NCI-H2107 treated with DMSO at 0.1 percent for 48 hours (cell line): ENCODE measurements around the gene ANAPC16.
"Not testable (repeated sequence)": the region's sequence is repeated elsewhere in the genome, so short reads cannot be mapped to it uniquely, and the experiment has no call there.

Experiments
- DNase-seq: peaks from one replicate; lab custom pipeline; 2025; ENCODE audit not compliant: unreplicated experiment; lab: John Stamatoyannopoulos, UW

The ANAPC16 gene

GRCh38 chr10:72261784-72262404 lies 46.1 kb downstream of the ANAPC16 start:
- no peak for DNase-seq

GRCh38 chr10:72263613-72264241 lies 47.9 kb downstream of the ANAPC16 start:
- peak; percentile 74 for DNase-seq

DNA sequence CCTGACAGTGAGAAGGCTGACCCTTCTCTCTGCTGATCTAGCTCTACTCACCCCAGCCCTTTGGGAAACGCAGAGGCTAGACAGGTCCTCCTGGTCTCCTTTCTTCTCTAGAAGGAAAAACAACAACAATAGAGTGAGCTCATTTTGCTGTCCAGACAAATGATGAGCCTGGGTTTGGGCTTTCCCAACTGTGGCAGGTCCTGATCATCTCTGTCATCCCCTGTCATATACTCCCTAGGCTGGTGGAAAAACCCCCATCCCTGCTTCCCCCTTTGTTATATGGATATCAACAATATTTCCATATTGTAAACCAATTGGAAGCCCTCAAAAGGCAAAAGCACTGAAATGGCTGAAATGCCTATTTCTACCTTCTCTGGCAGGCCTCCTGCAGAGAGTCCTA lies 48.7 kb downstream of the ANAPC16 start:
- no peak for DNase-seq

DNA sequence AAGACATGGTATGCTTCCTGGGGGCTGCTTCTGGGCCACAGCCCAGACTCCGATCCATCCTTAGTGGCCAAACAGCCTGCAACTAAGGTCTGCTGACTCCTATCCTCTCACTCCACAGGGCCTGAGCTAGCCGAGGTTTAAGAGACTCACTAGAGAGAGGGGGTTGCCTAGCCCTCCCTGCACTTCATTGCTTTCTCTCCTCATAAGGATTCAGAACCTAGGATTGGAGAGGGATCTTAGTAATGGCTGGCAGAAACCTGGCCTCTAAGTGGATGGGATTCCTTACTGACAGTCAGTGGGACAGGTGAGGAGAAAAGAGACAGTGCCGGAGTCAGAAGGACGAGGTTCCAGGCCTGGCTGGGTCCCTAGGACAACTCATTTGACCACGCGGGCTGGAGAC lies 49.7 kb downstream of the ANAPC16 start:
- DNase-seq = no peak

DNA sequence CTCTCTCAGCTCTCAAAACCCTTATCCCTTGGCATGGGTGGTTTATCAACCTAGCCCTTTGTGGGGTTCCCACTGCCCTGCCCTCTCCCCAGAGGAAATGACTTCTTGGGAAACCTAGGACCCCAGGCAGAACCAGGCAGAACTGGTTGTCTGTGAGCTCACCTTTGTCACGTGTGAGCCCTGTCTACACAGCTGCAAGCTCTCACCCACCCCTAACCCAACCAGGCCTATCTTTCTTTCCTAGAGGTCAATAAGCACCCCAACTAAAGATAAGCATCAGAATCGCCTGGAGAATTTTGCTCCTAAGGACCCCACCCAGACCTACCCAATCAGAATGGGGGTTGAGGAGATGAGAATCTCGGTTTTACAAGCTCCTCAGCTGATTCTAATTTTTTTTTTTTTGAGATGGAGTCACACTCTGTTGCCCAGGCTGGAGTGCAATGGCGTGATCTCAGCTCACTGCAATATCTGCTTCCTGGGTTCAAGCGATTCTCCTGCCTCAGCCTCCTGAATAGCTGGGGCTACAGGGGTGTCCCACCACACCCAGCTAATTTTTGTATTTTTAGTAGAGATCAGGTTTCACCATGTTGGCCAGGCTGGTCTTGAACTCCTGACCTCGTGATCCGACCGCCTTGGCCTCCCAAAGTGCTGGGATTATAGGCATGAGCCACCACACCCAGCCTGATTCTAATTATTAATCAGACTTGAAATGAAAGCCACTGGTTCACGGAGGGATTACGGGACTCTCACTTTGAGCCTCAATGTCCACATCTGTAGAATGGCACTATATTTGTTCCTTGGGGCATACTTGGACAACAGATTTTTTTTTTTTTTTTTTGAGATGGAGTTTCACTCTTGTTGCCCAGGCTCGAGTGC lies 50.4 kb downstream of the ANAPC16 start:
- no peak for DNase-seq

GRCh38 chr10:72267381-72267780 lies 51.6 kb downstream of the ANAPC16 start:
- no peak for DNase-seq

DNA sequence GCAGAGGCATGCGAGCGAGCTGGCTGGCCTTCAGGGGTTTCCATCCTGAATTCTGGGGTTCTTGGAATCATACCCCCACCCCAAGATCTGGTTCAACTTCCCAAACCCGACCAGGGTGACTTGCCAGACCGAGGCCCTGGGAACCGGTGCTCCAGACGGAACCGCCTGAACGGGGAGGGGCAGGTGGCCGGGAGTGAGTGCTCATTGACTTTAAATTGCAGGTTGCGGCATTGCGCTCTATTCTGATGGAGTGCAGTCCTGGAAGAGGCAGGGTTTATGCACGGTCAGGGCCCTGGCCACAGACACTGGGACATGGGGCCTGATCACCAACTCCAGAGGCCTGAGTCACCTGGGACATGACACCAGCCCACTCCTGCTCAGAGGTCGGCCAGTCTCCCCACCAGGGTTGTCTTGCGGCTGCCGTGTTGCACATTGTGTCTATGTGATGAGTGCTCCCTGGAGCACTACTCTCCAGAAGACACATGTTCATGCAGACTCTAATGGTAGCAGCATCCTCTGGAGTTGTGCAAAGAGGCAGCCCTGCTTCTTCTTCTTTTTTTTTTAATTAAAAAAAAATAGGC lies 52.1 kb downstream of the ANAPC16 start:
- DNase-seq = no peak

DNA sequence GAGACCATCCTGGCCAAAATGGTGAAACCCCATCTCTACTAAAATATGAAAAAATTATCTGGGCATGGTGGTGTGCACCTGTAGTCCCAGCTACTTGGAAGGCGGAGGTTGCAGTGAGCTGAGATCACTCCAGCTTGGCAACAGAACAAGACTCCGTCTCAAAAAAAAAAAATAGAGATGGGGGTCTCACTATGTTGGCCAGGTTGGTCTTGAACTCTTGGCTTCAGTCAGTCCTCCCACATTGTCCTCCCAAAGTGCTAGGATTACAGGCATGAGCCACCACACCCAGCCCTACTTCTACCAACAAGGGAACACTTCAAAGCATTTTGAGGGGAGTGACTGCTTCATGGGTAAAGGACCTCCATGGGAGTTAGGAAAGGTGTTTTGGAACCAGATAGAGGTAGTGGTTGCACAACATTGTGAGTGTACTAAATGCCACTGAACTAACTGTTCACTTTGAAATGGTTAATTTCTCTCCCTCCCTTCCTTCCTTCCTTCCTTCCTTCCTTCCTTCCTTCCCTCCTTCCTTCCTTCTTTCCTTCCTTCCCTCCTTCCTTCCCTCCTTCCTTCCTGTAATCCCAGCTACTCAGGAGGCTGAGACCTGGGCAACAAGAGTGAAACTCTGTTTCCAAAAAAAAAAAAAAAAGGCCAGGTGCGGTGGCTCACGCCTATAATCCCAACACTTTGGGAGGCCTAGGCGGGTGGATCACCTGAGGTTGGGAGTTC lies 52.8 kb downstream of the ANAPC16 start:
- DNase-seq = not testable (repeated sequence)

GRCh38 chr10:72270607-72271281 lies 54.9 kb downstream of the ANAPC16 start:
- DNase-seq = no peak

DNA sequence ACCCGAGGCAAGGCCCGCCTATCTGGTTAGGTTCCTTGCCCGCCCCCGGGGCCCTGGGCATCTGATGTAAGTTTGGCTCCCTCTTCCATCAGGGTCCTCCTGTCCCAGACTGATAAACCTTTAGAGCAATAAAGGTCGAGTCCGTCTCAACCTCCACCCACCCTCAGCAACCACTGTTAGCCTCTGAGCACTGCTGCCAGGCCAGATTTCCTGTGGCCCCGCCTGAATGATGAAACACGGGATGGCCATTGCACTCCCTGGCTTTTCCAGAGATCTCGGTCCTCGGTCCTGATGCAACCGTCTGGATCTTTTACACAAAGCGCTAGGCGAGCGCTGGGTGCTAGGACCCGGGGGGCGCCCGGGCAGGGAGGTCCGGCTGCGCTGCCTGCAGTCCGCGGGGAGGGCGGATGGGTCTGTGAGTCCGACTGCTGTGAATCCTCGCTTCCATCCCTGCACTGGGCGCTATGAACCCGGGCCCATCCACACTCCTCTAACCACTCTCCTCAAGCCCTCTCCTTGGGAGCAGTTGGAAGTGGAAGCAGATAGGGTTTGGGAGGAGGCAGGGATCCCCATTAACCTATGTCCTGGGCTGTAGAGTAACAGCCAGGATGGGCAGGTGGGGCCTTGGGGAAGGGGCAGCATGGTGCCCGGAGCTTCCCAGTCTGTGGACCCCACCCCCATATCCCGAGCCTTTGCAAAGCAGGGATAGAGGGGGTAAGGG lies 57.0 kb downstream of the ANAPC16 start:
- peak; percentile 46 for DNase-seq

DNA sequence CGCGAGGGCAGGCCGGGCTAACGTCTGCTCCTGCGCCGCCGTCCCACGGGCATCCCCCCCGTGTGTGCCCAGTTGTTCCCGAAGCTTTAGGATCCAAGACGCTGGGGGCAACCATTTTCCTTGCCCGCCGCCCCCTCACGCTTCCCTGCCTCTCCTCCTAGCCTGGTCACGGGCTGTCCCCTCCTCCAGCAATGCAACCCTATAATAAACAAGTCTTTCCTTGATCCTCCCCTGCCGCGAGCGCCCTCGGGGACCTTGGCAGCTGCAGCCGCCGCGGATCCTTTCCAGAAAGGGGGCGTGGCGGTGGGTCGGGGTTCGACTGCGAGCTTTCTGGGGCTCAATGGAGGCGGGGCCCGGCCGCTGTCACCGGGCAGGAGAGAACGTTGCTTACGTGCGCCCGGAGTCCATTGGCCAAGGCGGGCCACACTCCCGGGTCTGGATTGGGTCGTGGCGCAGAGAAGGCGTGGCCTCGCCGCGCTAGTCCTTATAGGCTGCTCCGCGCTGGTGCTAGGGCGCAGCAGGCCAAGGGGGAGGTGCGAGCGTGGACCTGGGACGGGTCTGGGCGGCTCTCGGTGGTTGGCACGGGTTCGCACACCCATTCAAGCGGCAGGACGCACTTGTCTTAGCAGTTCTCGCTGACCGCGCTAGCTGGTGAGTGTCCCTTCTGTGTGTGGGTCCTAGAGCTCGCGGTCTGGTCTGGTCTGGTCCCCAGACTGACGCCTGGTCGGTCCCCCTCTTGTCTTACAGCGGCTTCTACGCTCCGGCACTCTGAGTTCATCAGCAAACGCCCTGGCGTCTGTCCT lies 57.8 kb downstream of the ANAPC16 start, which contains the start of gene DDIT4:
TSS of gene DDIT4 (plus strand) at position 515 of the 803 bp plus-strand sequence. CDS start 293 bp downstream, outside the sequence.
- DNase-seq = peak; percentile 86

DNA sequence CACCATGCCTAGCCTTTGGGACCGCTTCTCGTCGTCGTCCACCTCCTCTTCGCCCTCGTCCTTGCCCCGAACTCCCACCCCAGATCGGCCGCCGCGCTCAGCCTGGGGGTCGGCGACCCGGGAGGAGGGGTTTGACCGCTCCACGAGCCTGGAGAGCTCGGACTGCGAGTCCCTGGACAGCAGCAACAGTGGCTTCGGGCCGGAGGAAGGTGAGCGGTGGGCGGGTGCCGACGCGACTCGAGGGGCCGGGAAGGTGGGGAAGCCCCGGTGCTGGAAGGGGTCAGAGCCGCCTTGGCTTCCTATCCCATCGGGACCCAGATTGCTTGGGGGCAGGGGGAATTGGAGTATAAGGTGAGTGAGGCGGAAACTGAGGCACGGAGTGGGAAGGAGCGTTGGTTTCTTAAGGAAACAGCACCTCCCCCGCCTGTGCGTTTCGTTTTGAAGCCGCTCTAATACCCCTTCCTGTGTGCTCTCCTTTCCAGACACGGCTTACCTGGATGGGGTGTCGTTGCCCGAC lies 58.5 kb downstream of the ANAPC16 start:
- DNase-seq = no peak

GRCh38 chr10:72274730-72275350 lies 59.0 kb downstream of the ANAPC16 start:
- DNase-seq = no peak

DNA sequence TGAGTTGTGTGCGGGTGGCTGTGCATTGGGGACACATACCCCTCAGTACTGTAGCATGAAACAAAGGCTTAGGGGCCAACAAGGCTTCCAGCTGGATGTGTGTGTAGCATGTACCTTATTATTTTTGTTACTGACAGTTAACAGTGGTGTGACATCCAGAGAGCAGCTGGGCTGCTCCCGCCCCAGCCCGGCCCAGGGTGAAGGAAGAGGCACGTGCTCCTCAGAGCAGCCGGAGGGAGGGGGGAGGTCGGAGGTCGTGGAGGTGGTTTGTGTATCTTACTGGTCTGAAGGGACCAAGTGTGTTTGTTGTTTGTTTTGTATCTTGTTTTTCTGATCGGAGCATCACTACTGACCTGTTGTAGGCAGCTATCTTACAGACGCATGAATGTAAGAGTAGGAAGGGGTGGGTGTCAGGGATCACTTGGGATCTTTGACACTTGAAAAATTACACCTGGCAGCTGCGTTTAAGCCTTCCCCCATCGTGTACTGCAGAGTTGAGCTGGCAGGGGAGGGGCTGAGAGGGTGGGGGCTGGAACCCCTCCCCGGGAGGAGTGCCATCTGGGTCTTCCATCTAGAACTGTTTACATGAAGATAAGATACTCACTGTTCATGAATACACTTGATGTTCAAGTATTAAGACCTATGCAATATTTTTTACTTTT lies 59.7 kb downstream of the ANAPC16 start:
- DNase-seq = no peak

- DNase-seq = no peak
Observed at GRCh38 chr10:72276013-72276387, 60.2 kb downstream of the ANAPC16 start.

DNA sequence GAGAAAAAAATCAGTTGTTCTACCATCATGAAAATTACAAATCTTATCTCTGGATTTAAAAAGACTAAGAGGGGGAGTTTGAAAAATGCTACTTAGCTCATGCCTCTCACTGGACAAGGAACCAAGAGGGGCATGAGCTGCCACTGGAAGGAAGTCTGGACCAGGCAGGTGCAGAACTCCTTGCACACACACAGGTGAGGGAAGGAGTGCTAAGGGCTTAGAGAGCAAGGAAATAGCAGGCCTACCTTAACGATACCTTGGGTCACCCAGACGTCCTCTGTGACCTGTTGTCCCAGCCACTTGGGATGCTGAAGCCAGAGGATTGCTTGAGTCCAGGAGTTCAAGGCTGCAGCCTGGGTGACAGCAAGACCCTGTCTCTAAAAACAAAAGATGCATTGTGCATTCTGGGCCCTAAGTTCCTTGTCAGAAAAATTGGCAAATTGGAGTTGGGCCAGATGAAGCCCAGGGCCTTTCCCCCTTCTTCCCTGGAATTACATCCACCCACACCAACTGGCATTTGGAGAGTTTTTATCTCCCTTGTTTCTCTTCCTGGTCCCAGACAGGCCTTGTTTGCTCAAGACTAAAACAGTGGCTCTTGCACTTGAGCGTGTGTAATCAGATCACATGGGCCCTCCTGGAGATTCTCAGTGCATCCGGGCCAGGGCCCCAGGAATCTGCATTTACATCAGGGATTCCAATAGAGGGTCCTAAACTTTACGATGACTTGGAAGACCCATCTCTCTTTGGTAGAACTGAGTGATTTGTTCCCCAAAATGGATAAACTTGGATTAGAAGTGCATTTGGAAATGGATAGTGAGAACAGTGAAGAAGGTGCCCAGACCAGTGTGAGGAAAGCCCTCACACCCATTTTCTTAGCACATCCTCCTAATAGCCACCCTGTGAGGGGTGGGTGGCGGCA lies 60.9 kb downstream of the ANAPC16 start:
- DNase-seq = no peak
